ENCODE measurements around the gene MBTD1.

DNA sequence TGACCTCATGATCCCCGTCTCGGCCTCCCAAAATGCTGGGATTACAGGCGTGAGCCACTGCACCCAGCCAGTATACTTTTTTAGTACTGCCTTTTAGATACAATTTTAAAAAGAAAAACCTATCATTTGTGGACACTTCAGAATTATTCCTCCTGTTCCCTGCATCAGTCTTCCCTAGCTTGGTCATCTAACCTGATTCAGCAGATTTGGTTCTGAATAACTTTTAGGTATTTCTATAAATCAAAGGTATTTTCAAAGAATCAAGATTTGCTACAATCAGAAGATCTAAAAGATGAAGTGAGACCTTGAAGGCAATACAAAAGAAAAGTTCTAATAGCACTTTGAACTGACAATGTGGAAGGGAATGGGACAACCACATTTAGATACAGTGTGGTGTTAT, 30.0 kb downstream of the MBTD1 start:
- TF ChIP-seq GATA2 (IDR thresholded peaks at IDR 0.05; ENCODE audit: low read depth, low read length) (no peak), GATA3 (IDR thresholded peaks at IDR 0.05; ENCODE audit: low read depth, low read length) (no peak)

All from SH-SY5Y (cell line).